Endothelial cell of umbilical vein (primary cell): ENCODE results near the gene ZDHHC19. TPM values are rescaled to one million over a fixed set of nuclear protein-coding genes. Genes with fewer than 3 reads are reported as not detected.
"Not testable (repeated sequence)": the region's sequence is repeated elsewhere in the genome, so short reads cannot be mapped to it uniquely, and the experiment has no call there.

Experiments
- BruUV-seq: library from RNA; stranded (reverse); fragments of 400-500 nt; replicated peaks from 2 replicates; lab custom pipeline; 2021; lab: Mats Ljungman, UMichigan
- CTCF ChIA-PET: fragments of 300-600, 350-600 bp; sonication (Branson Sonifier 250); formaldehyde crosslinking; loops from one replicate; lab custom pipeline; 2021; ENCODE audit warnings: antibody characterized with exemption, inconsistent platforms; lab: Charles Lee
- POLR2A ChIA-PET: fragments of 300-600, 350-600 bp; sonication (Branson Sonifier 250); formaldehyde crosslinking; loops from one replicate; lab custom pipeline; 2021; ENCODE audit warnings: antibody characterized with exemption, inconsistent platforms; lab: Charles Lee
- DNase-seq: peaks from one replicate; pipeline ENCODE4 v3.0.0-alpha.2; 2011; ENCODE audit warnings: low read depth, low spot score
- FAIRE-seq: peaks from 2 replicates; lab custom pipeline; 2011; peaks lifted over from hg19 to GRCh38; lab: Jason Lieb, UNC
- H2AFZ ChIP-seq: 2 replicates; pipeline ENCODE4 v1.6.0; 2012; ENCODE audit warnings: low read depth, low read length, control low read depth, inconsistent platforms
- H3K27ac ChIP-seq: 2 replicates; pipeline ENCODE4 v1.5.1; 2011; ENCODE audit warnings: low read depth, mild to moderate bottlenecking, control low read depth, low read length, moderate library complexity; ENCODE audit not compliant: insufficient read depth
- H3K27me3 ChIP-seq, 2 experiments: 2 replicates each; pipeline versions ENCODE4 v1.6.0 to v1.6.1; 2011; ENCODE audit warnings: low read length in 2 of 2, mixed read lengths in 1 of 2; ENCODE audit not compliant: control insufficient read depth in 2 of 2, insufficient read depth in 2 of 2
- H3K36me3 ChIP-seq, 2 experiments: 2 replicates in 1 of 2; 3 replicates in 1 of 2; pipeline ENCODE4 v1.5.1; 2011; ENCODE audit warnings: low read length in 2 of 2, mild to moderate bottlenecking in 1 of 2, moderate library complexity in 1 of 2; ENCODE audit not compliant: control insufficient read depth in 2 of 2, insufficient read depth in 2 of 2; ENCODE audit errors: extremely low read depth in 1 of 2
- H3K4me1 ChIP-seq: 3 replicates; pipeline ENCODE4 v1.5.1; 2011; ENCODE audit warnings: mild to moderate bottlenecking, low read length; ENCODE audit not compliant: control insufficient read depth, insufficient read depth; ENCODE audit errors: extremely low read depth
- H3K4me2 ChIP-seq: 2 replicates; pipeline ENCODE4 v1.6.1; 2011; ENCODE audit warnings: low read length, control low read depth, mixed read lengths; ENCODE audit not compliant: insufficient read depth
- H3K4me3 ChIP-seq, 3 experiments: fragments of 200-600 bp in 1 of 3; sonication (generic), shearing (Covaris generic) in 1 of 3; replicated peaks in 1 of 3; 2 replicates each; pipeline ENCODE4 v1.5.1; 2011 to 2016; ENCODE audit warnings: control low read depth in 3 of 3, low read length in 3 of 3, mild to moderate bottlenecking in 2 of 3, inconsistent platforms in 1 of 3, low read depth in 1 of 3, moderate library complexity in 1 of 3; ENCODE audit not compliant: insufficient read depth in 1 of 3
- H3K79me2 ChIP-seq: 2 replicates; pipeline ENCODE4 v1.6.0; 2012; ENCODE audit warnings: low read length, inconsistent platforms; ENCODE audit not compliant: control insufficient read depth, insufficient read depth
- H3K9ac ChIP-seq: replicated peaks from 2 replicates; pipeline ENCODE3; 2011; ENCODE audit warnings: low read length, control low read depth; ENCODE audit not compliant: insufficient read depth; ENCODE audit errors: extremely low read depth
- H3K9me1 ChIP-seq: replicated peaks from 3 replicates; pipeline ENCODE4 v1.6.0; 2011; ENCODE audit warnings: mild to moderate bottlenecking, low read length; ENCODE audit not compliant: control insufficient read depth, insufficient read depth; ENCODE audit errors: extremely low read depth
- H3K9me3 ChIP-seq: replicated peaks from 2 replicates; pipeline ENCODE4 v1.5.1; 2012; ENCODE audit warnings: low read length, inconsistent platforms; ENCODE audit not compliant: control insufficient read depth, insufficient read depth
- H4K20me1 ChIP-seq: replicated peaks from 2 replicates; pipeline ENCODE3; 2011; ENCODE audit warnings: mild to moderate bottlenecking, low read length; ENCODE audit not compliant: control insufficient read depth, insufficient read depth; ENCODE audit errors: extremely low read depth
- CTCF ChIP-seq, 2 donors: IDR thresholded peaks; 1 replicate in 1 of 2; 2 replicates in 1 of 2; pipeline ENCODE4 v1.5.1; 2011; ENCODE audit warnings: low read length in 2 of 2, mild to moderate bottlenecking in 2 of 2, moderate library complexity in 2 of 2, control low read depth in 1 of 2, inconsistent platforms in 1 of 2, low read depth in 1 of 2; ENCODE audit not compliant: insufficient read depth in 1 of 2; ENCODE audit errors: extremely low read depth in 1 of 2
- EZH2 ChIP-seq: IDR thresholded peaks from 2 replicates; pipeline ENCODE4 v1.6.1; 2012; ENCODE audit warnings: borderline replicate concordance, low read depth, mild to moderate bottlenecking, moderate library complexity, low read length, inconsistent platforms; ENCODE audit not compliant: severe bottlenecking
- FOS ChIP-seq: IDR thresholded peaks from 2 replicates; pipeline ENCODE4 v1.6.1; 2011; ENCODE audit warnings: mild to moderate bottlenecking, low read length, moderate library complexity, borderline replicate concordance; ENCODE audit not compliant: insufficient read depth
- GATA2 ChIP-seq: IDR thresholded peaks from 2 replicates; pipeline ENCODE4 v1.7.0; 2011; ENCODE audit warnings: low read depth, mild to moderate bottlenecking, moderate library complexity, mixed read lengths, low read length; ENCODE audit not compliant: insufficient read length, insufficient read depth
- JUN ChIP-seq: IDR thresholded peaks from 2 replicates; pipeline ENCODE4 v1.6.1; 2011; ENCODE audit warnings: borderline replicate concordance, low read depth; ENCODE audit not compliant: insufficient read length, insufficient read depth
- MAX ChIP-seq: IDR thresholded peaks from 2 replicates; pipeline ENCODE4 v1.6.1; 2011; ENCODE audit not compliant: insufficient read depth, insufficient read length
- MYC ChIP-seq: IDR thresholded peaks from one replicate; pipeline ENCODE4 v1.6.1; 2011; ENCODE audit warnings: mild to moderate bottlenecking, low read depth, low read length
- POLR2A ChIP-seq: IDR thresholded peaks from 2 replicates; pipeline ENCODE4 v1.6.1; 2012; ENCODE audit warnings: low read depth, mild to moderate bottlenecking, control low read depth, low read length
- POLR2AphosphoS5 ChIP-seq: IDR thresholded peaks from 2 replicates; pipeline ENCODE4 v1.6.1; 2012; ENCODE audit warnings: low read depth, mild to moderate bottlenecking, control low read depth, low read length, moderate library complexity; ENCODE audit not compliant: insufficient read depth
- dilution Hi-C: fragments of 300-500 bp; cut with MboI; formaldehyde crosslinking; loops from one replicate; pipeline ENCODE4 v1.15.0; 2019; ENCODE audit warnings: low sequenced_read_pairs; ENCODE audit not compliant: extremely low pct_ligation_motif_present
- intact Hi-C: fragments of 100-400 bp; cut with micrococcal nuclease; formaldehyde crosslinking; loops from one replicate; pipeline ENCODE4 v1.10.0; 2022
- polyA plus RNA-seq, 4 experiments: library from polyadenylated mRNA; depleted of rRNA in 3 of 4; stranded (reverse) in 3 of 4; unstranded in 1 of 4; fragments of >200 nt; gene quantifications; 2 replicates each; pipeline versions ENCODE4 v1.2.1 to v1.2.3, GENCODE V29; 2011 to 2012; ENCODE audit warnings: missing spikeins in 1 of 4
- total RNA-seq: library from RNA; stranded (reverse); gene quantifications from 2 replicates; pipeline ENCODE4 v1.2.3, GENCODE V29; 2021

The ZDHHC19 gene
- total and polyA plus RNA-seq, 2 donors (not counting 3 experiments of a cell fraction or from before 2014, with no cell fraction given), result not detected

GRCh38 chr3:196184881-196185280 lies 26.3 kb downstream of the ZDHHC19 start:
- Histone ChIP-seq H3K79me2 (no peaks in the 10 kb centered on the region), H3K4me1 (no peaks in the 10 kb centered on the region), H3K9me3 (no peaks in the 10 kb centered on the region), H2AFZ (no peak overlapping the region), H3K4me3 (no peak overlapping the region), H4K20me1 (no peaks in the 10 kb centered on the region), H3K9me1 (no peaks in the 10 kb centered on the region), H3K27ac (no peak overlapping the region), H3K27me3 (no peaks in the 10 kb centered on the region), H3K4me2 (no peak overlapping the region), H3K36me3 (no peaks in the 10 kb centered on the region), H3K9ac (no peak overlapping the region)
- ChIA-PET POLR2A (no interaction called here), CTCF (interaction anchor here (0.7 to 1.1 kb wide), 2 partner anchors 15 to 243 kb away, joined by 3 to 4 read pairs; no protein-coding TSS in a partner anchor)
- intact Hi-C loops, result no loop called here
- FAIRE-seq (no peak), DNase-seq (no peak)
- dilution Hi-C loops, result no loop called here
- TF ChIP-seq POLR2A (no peak), EZH2 (no peak), MAX (no peak), CTCF (IDR thresholded peaks at IDR 0.05; ENCODE audit: extremely low read depth in 1 of 2, insufficient read depth in 1 of 2, low read depth in 1 of 2, low read length in 2 of 2) (no peak), POLR2AphosphoS5 (no peak), MYC (no peak), FOS (no peak), GATA2 (no peak), JUN (no peak)
- BruUV-seq, result no TSS peak

- H4K20me1 ChIP-seq, H3K27me3 ChIP-seq, H3K4me1 ChIP-seq, H3K9ac ChIP-seq, H2AFZ ChIP-seq, H3K9me3 ChIP-seq, intact Hi-C loops, H3K27ac ChIP-seq, dilution Hi-C loops, H3K79me2 ChIP-seq, DNase-seq, H3K36me3 ChIP-seq, H3K9me1 ChIP-seq, BruUV-seq, FAIRE-seq, H3K4me2 ChIP-seq, H3K4me3 ChIP-seq: not testable (repeated sequence)
- ChIA-PET POLR2A (interaction anchor here (0.6 kb wide), 1 partner anchor 78 kb away, joined by 4 read pairs; no protein-coding TSS in a partner anchor), CTCF (interaction anchor here (0.7 kb wide), 1 partner anchor 244 kb away, joined by 4 read pairs; no protein-coding TSS in a partner anchor)
Observed at GRCh38 chr3:196184169-196184432, 27.1 kb downstream of the ZDHHC19 start.
